ENCODE measurements around the gene ATP13A1. TPM values are rescaled to one million over a fixed set of nuclear protein-coding genes. Genes with fewer than 3 reads are reported as not detected.

ATP13A1 gene
- total and polyA plus RNA-seq, 2 of the 8 experiments (the other 6 are each of a cell fraction or from before 2014, with no cell fraction given), result 33.0 to 64.2 TPM

GRCh38 chr19:19602713-19603324 is 60.7 kb downstream of the ATP13A1 start:
- TF ChIP-seq CBX5 (IDR thresholded peaks at IDR 0.05; ENCODE audit: low read depth, low read length), result no peak
- TF ChIP-seq RXRA (IDR thresholded peaks at IDR 0.05; ENCODE audit: insufficient read depth, low read depth, low read length), result no peak
- no peak for TF ChIP-seq SIRT6 (IDR thresholded peaks at IDR 0.05; ENCODE audit: low read length)
- no peak for TF ChIP-seq GABPA (IDR thresholded peaks at IDR 0.05; ENCODE audit: borderline replicate concordance, insufficient read depth, low read length)
- TF ChIP-seq BRCA1 (IDR thresholded peaks at IDR 0.05; ENCODE audit: low read depth, low read length), result no peak
- no peak for TF ChIP-seq SP1 (IDR thresholded peaks at IDR 0.05; ENCODE audit: low read depth, low read length)
- TF ChIP-seq RBBP5 (IDR thresholded peaks at IDR 0.05; ENCODE audit: borderline replicate concordance, low read depth, low read length), result no peak
- no peak for TF ChIP-seq PHF8 (conservative IDR thresholded peaks at IDR 0.05; ENCODE audit: low read depth, low read length)
- TF ChIP-seq BCL11A (IDR thresholded peaks at IDR 0.05; ENCODE audit: low read depth in 2 of 2, low read length in 2 of 2), result no peak
- TF ChIP-seq E2F6 (IDR thresholded peaks at IDR 0.05), result no peak
- Histone ChIP-seq H3K27ac (ENCODE audit: low read depth, low read length) (no peak overlapping the region), H3K18ac (ENCODE audit: extremely low read depth, low read length) (no peak overlapping the region), H3K56ac (replicated peaks; ENCODE audit: insufficient read length, low read depth, low read length) (no peak overlapping the region), H4K5ac (ENCODE audit: insufficient read length, low read depth, low read length) (no peak overlapping the region), H3K27me3 (replicated peaks in 1 of 4; ENCODE audit: control insufficient read depth in 3 of 4, extremely low read depth in 1 of 4, insufficient read depth in 3 of 4, low read length in 3 of 4) (no peaks in the 10 kb centered on the region), H3K4me1 (replicated peaks in 1 of 4; ENCODE audit: control insufficient read depth in 3 of 4, insufficient read depth in 4 of 4, low read length in 3 of 4) (peaks cover 2 to 11% (median 4%) of the 10 kb centered on the region in 4 experiments; a peak in 6 of 7 replicates), H2BK120ac (replicated peaks; ENCODE audit: low read depth, low read length) (no peak overlapping the region), H4K8ac (ENCODE audit: extremely low read depth, insufficient read depth, low read length) (no peak overlapping the region), H3K23ac (ENCODE audit: insufficient read length) (no peak overlapping the region), H3K14ac (ENCODE audit: insufficient read length) (no peak overlapping the region), H3K79me1 (ENCODE audit: low read depth, low read length) (no peaks in the 10 kb centered on the region), H3K9ac (replicated peaks in 1 of 4; ENCODE audit: extremely low read depth in 1 of 4, low read depth in 3 of 4, low read length in 3 of 4) (no peak overlapping the region), H2BK15ac (ENCODE audit: low read length) (0 out of 2 replicates have a peak overlapping the region, but pooled peaks have one; percentile 21), H4K20me1 (replicated peaks in 1 of 2; ENCODE audit: control insufficient read depth in 1 of 2, insufficient read depth in 2 of 2, low read length in 2 of 2) (no peaks in the 10 kb centered on the region), H4K91ac (replicated peaks; ENCODE audit: insufficient read length, low read length) (no peak overlapping the region), H3K23me2 (ENCODE audit: low read depth, low read length) (no peaks in the 10 kb centered on the region), H3K4ac (replicated peaks; ENCODE audit: insufficient read length, low read depth, low read length) (no peak overlapping the region), H3K4me3 (ENCODE audit: extremely low read depth in 1 of 4, insufficient read depth in 2 of 4, low read depth in 3 of 4, low read length in 4 of 4) (no peak overlapping the region), H3K79me2 (ENCODE audit: control insufficient read depth in 1 of 2, insufficient read depth in 2 of 2, low read length in 2 of 2) (no peaks in the 10 kb centered on the region), H2AFZ (ENCODE audit: low read length) (no peak overlapping the region), H2BK20ac (ENCODE audit: low read length) (no peak overlapping the region), H2BK5ac (ENCODE audit: low read depth, low read length) (peak overlapping the region; percentile 72; the same call in 1 of the 2 replicates), H3K4me2 (ENCODE audit: insufficient read depth in 1 of 2, low read depth in 2 of 2, low read length in 2 of 2) (peak overlapping the region in 1 of 2 experiments; percentile 44; a peak in 2 of 4 replicates), H2AK5ac (ENCODE audit: low read depth, low read length) (no peak overlapping the region), H2BK12ac (ENCODE audit: low read depth, low read length) (no peak overlapping the region; the same call in 1 of the 2 replicates), H3K9me3 (ENCODE audit: insufficient read depth in 2 of 2, low read depth in 1 of 2, low read length in 1 of 2) (no peaks in the 10 kb centered on the region), H3K36me3 (ENCODE audit: control insufficient read depth in 2 of 4, insufficient read depth in 4 of 4, low read length in 3 of 4) (no peaks in the 10 kb centered on the region)
- no peak for DNase-seq (ENCODE audit: low read depth in 1 of 2, low spot score in 2 of 2)
- 72% methylated on average over 3 of the region's 3 CpGs; no CpG with 5 or more reads in 1 of the 2 experiments for WGBS, 2 experiments (ENCODE audit: extremely low coverage in 1 of 2, insufficient coverage in 1 of 2, insufficient read length in 1 of 2, insufficient replicate concordance in 2 of 2, low coverage in 1 of 2, low lambda C conversion rate in 2 of 2, missing lambda C conversion rate in 1 of 2)
- CTCF ChIA-PET (ENCODE audit: partially characterized antibody), result interaction anchor here (0.7 to 2.3 kb wide), 7 partner anchors 12 to 70 kb away, joined by 3 to 14 read pairs (median 4); no protein-coding TSS in a partner anchor
- POLR2A ChIA-PET (ENCODE audit: partially characterized antibody), result interaction anchor here (0.9 to 2.0 kb wide), 7 partner anchors 9 to 28 kb away, joined by 3 to 5 read pairs (median 3); no protein-coding TSS in a partner anchor
- FAIRE-seq, result peak; percentile 36
